Heart right ventricle (tissue), 16 donors: ENCODE results near the gene SLCO2A1. TPM values are rescaled to one million over a fixed set of nuclear protein-coding genes. Genes with fewer than 3 reads are reported as not detected.
A peak's percentile ranks its signal among the peaks of the same experiment; 100 is the strongest.

Source experiments
- ATAC-seq, 8 donors: fragments of 200-7000 bp; cut with Tn5 transposase; one replicate each; pipeline ENCODE4 v1.9.1; 2020; ENCODE audit warnings: mild to moderate bottlenecking in 8 of 8, moderate library complexity in 8 of 8, moderate number of reproducible peaks in 1 of 8
- DNase-seq, 2 donors: peaks; one replicate each; pipeline ENCODE4 v3.0.0-alpha.2; 2020
- H3K27ac ChIP-seq, 10 donors: fragments of 200-600 bp; sonication (generic) in 2 of 10; one replicate each; pipeline versions ENCODE4 v1.5.0 to v1.8.0; 2020 to 2022; ENCODE audit warnings: mild to moderate bottlenecking in 3 of 10
- H3K27me3 ChIP-seq, 7 donors: fragments of 200-600 bp; one replicate each; pipeline ENCODE4 v1.8.0; 2021 to 2022; ENCODE audit warnings: mild to moderate bottlenecking in 2 of 7
- H3K36me3 ChIP-seq, 9 donors: fragments of 200-600 bp; sonication (generic) in 1 of 9; one replicate each; pipeline versions ENCODE4 v1.5.0 to v1.8.0; 2020 to 2022; ENCODE audit warnings: mild to moderate bottlenecking in 2 of 9
- H3K4me1 ChIP-seq, 9 donors: fragments of 200-600 bp; sonication (generic) in 1 of 9; one replicate each; pipeline versions ENCODE4 v1.5.0 to v1.8.0; 2020 to 2022; ENCODE audit warnings: mild to moderate bottlenecking in 4 of 9
- H3K4me3 ChIP-seq, 10 donors: fragments of 200-600 bp; sonication (generic) in 2 of 10; one replicate each; pipeline versions ENCODE4 v1.5.0 to v1.8.0; 2020 to 2022; ENCODE audit warnings: mild to moderate bottlenecking in 7 of 10, moderate library complexity in 2 of 10
- H3K9me3 ChIP-seq, 11 donors: fragments of 200-600 bp in 10 of 11; sonication (generic) in 2 of 11; one replicate each; pipeline versions ENCODE4 v1.5.0 to v1.8.0; 2013 to 2022; ENCODE audit warnings: mild to moderate bottlenecking in 2 of 11, control low read depth in 1 of 11, moderate library complexity in 1 of 11
- WGBS, 2 donors: extraction: QIAGEN DNeasy Blood & Tissue Kit; methylation state at CpG; one replicate each; pipeline ENCODE4 v1.1.7; 2013; ENCODE audit warnings: inconsistent platforms in 1 of 2; 5-methylcytosine and 5-hydroxymethylcytosine counted together
- intact Hi-C, 10 donors: fragments of 100-400 bp; cut with DNase I; formaldehyde crosslinking; loops; one replicate each; pipeline versions ENCODE4 v1.11.1 to v1.14.2; 2022
- polyA plus RNA-seq, 2 donors: library from polyadenylated mRNA; stranded (reverse); fragments of 200-250 nt; gene quantifications; one replicate each; pipeline ENCODE4 v1.2.3, GENCODE V29; 2013
- total RNA-seq, 10 donors: library from RNA; stranded (reverse); fragmentation: NEBNext Ultra II Directional in 3 of 10; extraction: Animal tissue kit (Norgen Biotek cat#: 25700) in 3 of 10; gene quantifications; one replicate each; pipeline versions ENCODE4 v1.2.1 to v1.2.4, GENCODE V29; 2021 to 2023
- TF ChIP-seq, protein P1 (sequence below), 9 donors: fragments of 200-600 bp; sonication (generic) in 2 of 9; IDR thresholded peaks; one replicate each; pipeline versions ENCODE4 v1.5.0 to v1.8.0; 2021 to 2022; ENCODE audit warnings: antibody characterized with exemption in 9 of 9, mild to moderate bottlenecking in 5 of 9, moderate library complexity in 1 of 9
- donor health status: Arrhythmogenic right ventricular cardiomyopathy.
- donor health status: ischemic (EF 13 %, LVEDD 7.1; RV severe dilation, severe dysfunction).
- donor health status: healthy with polysubstance abuse.
- donor health status: DM: no; HTN: yes; CAD: no.
- donor health status: DM: no; HTN: no; CAD: no.
- donor health status: ischemic (EF 25% LVEDD 6.9; RV normal size, moderate dysfunction).
- donor health status: ischemic (EF 25% LVEDD 5.7; RV mildly dilated, moderate dysfunction).
- donor health status: healthy.
- donor health status: DM: yes; HTN: yes; CAD: no.
- donor health status: Ischemic cardiomyopathy.
- donor health status: ischemic (EF 35%, LVEDD 5.7; RV mildly dilated, moderate dysfunction).
- donor health status: nonischemic (EF 11% LVEDD 7.7; RV severe dilation, severe dysfunction).
- donor health status: DM: yes; HTN: yes; CAD: no.
- donor health status: PGD.
- donor health status: ischemic (EF 29% LVEDD 5.4; RV normal size, mild dysfunction).
- donor health status: nonischemic (EF 23%, LVEDD 6.1; RV moderate dilation, normal function).

Gene SLCO2A1
- total and polyA plus RNA-seq, 12 donors: 3.6 to 30.4 (median 10.0) TPM

DNA sequence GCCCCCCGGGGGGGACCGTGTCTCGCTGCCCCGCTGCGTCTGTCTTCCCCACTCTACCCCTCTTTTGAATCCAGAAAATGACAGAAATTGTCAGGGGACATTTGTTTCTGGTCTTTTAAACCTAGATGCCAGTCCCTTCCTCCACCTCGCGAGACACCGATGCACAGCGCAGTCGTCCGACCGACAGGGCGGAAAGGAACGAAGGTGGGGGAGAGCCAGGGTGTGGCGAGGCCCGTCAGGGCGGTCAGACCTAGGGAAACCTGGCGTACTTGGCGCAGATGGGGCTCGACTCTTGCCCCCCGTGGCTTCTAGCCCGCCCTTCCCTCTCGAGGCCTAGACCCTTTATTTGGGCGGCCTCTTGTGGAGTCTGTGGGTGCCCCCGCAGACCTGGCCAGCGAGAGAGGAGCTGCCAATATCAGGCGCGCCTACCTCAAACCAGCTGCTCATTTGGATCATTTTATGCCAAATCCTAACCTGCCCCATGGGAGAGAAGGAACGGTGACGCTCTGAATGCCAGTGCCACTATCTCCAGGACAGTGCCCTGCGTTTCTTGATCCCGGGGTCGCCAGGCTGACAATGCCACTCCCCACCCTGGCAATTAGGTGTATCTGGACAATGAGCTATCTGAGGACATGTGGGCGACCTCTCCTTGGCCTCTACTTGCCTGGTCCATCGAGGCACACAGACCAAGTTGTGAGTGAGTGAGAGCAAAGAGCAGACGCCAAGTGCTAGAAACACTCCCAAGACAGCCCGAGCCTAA is 133.5 kb downstream of the SLCO2A1 start:
- ATAC-seq (peak in 1 of 8 donors; percentile 8), DNase-seq (no peak)
- 16 to 18% methylated on average over 37 of the region's 37 CpGs for WGBS, 2 donors
- TF ChIP-seq, protein P1, sequence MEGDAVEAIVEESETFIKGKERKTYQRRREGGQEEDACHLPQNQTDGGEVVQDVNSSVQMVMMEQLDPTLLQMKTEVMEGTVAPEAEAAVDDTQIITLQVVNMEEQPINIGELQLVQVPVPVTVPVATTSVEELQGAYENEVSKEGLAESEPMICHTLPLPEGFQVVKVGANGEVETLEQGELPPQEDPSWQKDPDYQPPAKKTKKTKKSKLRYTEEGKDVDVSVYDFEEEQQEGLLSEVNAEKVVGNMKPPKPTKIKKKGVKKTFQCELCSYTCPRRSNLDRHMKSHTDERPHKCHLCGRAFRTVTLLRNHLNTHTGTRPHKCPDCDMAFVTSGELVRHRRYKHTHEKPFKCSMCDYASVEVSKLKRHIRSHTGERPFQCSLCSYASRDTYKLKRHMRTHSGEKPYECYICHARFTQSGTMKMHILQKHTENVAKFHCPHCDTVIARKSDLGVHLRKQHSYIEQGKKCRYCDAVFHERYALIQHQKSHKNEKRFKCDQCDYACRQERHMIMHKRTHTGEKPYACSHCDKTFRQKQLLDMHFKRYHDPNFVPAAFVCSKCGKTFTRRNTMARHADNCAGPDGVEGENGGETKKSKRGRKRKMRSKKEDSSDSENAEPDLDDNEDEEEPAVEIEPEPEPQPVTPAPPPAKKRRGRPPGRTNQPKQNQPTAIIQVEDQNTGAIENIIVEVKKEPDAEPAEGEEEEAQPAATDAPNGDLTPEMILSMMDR (IDR thresholded peaks at IDR 0.05): no peak
- H3K36me3 ChIP-seq: no peaks in the 10 kb centered on the region
- H3K4me1 ChIP-seq: peaks cover 14 to 46% (median 23%) of the 10 kb centered on the region in 9 donors
- intact Hi-C loops: loop anchor here in 6 of 10 donors (2.0 to 10.0 kb wide), 4 partner anchors 69 to 231 kb away; partner anchors contain the start of gene TOPBP1 (in 1 of the 6)
- H3K4me3 ChIP-seq: peak overlapping the region; percentile 44 to 90 (median 70)
- H3K27ac ChIP-seq: peak overlapping the region in 9 of 10 donors; percentile 31 to 73 (median 51)
- H3K9me3 ChIP-seq: no peaks in the 10 kb centered on the region
- peaks cover 0 to 52% (median 8%) of the 10 kb centered on the region in 7 donors for H3K27me3 ChIP-seq

DNA sequence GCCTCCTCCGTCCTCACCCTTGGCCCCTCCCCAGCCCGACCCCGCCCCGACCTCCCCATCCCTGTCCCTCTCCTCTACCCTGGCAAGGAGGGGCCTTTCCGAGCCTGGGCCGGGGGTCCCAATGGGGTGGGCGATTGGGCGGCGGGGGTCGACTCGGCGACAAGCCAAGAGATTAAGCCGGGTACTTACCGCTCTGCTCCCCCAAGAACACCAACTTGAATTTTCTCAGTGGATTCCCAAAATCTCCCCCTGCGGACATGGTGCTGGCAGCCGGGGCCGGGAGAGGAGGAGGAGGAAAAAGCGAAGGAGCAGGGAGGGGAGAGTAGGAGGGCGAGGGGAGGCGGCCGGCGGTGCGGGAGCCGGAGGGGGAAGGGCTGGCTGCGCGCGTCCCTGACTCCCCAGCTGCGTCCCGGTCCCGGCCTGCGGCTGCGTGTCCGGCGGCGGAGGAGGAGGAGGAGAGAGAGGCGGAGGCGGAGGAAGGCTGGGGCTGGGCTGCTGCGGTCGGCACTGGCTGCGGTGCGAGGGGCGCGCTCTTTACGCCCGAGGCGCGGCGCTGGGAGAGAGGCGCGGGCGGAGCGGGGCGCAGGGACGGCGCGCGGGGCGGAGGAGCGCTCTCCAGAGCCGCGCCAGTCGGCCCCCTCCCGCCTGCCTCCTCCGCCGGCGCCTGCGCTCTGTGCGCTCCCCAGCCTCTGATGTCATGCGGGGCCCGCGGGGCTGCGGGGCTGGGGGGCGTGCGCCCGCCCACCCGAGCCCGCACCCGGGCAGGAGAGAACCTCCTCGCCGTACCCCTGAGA is 134.3 kb downstream of the SLCO2A1 start, which contains the start of gene RAB6B:
RAB6B (minus strand) TSS at position 675 of the 794 bp plus-strand sequence; CDS start at position 259, 416 bp downstream.
- 0 to 1% methylated on average over 54 to 79 of the region's 80 CpGs for WGBS, 2 donors
- TF ChIP-seq, protein P1 (IDR thresholded peaks at IDR 0.05): no peak
- Histone ChIP-seq H3K4me3 (peak within 1 kb of the TSS; percentile 44 to 90 (median 70)), H3K27me3 (peaks cover 0 to 52% (median 8%) of the 10 kb centered on the region in 7 donors), H3K36me3 (no peaks in the 10 kb centered on the region), H3K4me1 (peaks cover 14 to 49% (median 23%) of the 10 kb centered on the region in 9 donors), H3K9me3 (no peaks in the 10 kb centered on the region), H3K27ac (peak within 1 kb of the TSS in 9 of 10 donors; percentile 31 to 73 (median 51))
- intact Hi-C loops: loop anchor here in 6 of 10 donors (2.0 to 10.0 kb wide), 4 partner anchors 68 to 231 kb away; partner anchors contain the start of gene TOPBP1 (in 1 of the 6)
- ATAC-seq (peak; percentile 70 to 89 (median 82)), DNase-seq (peak; percentile 46 to 64)

DNA sequence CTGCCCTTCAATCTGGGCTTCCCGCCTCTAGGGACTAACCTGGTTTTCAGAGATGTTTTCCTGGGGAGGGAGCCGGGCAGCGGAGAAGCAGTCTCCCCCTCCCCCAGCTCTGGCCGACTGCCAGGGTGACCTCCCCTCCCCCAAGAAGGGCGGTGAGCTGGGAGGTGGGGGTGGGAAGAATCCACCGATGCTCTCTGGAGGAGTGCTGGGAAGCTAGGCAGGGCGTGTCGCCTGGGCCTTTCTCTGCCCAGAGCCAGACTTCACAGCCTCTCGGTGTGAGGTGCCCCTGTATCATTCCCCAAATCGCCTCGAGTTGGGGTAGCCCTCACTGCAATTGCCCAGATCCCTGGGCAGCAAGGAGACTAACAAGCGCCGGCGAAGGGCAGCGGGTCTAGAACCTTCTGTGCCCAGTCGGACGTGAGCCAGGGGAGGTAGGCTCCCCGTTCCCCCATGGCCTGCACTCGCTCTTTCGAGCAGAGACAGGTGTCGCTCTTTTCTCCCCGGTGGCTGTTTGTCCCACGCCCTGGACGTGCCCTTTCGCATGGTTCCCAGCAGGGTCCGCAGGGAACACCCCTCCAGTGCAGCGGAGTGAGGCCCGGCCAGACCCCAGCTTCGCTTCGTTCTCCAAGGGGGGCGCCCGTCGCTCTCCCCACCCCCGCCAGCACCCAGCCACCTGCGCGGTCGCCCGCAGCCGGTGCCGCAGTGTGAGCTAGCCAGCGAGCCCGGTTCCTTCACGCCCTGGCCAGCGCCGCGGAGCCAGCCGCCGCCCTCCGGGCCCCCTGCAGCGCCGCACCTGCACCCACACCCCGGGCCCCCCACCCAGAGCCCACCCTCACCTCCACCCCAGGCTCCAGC is 135.1 kb downstream of the SLCO2A1 start:
- TF ChIP-seq, protein P1 (IDR thresholded peaks at IDR 0.05): no peak
- peak; percentile 15 to 34 for DNase-seq
- Histone ChIP-seq H3K27ac (peak overlapping the region in 9 of 10 donors; percentile 24 to 73 (median 51)), H3K27me3 (peaks cover 0 to 52% (median 8%) of the 10 kb centered on the region in 7 donors), H3K9me3 (no peaks in the 10 kb centered on the region), H3K36me3 (no peaks in the 10 kb centered on the region), H3K4me1 (peaks cover 14 to 49% (median 23%) of the 10 kb centered on the region in 9 donors), H3K4me3 (peak overlapping the region; percentile 44 to 90 (median 70))
- peak in 7 of 8 donors; percentile 2 to 24 (median 12) for ATAC-seq
- intact Hi-C loops: loop anchor here in 5 of 10 donors (5.0 to 10.0 kb wide), 3 partner anchors 67 to 230 kb away; partner anchors contain the start of gene TOPBP1 (in 1 of the 5)
- WGBS, 2 donors: 18 to 19% methylated on average over 51 to 52 of the region's 52 CpGs
